Activated CD4-positive, alpha-beta T cell treated with anti-CD3 and anti-CD28 coated beads, Interleukin-10, Interleukin-2, amounts not matched to agents 100 ng/mL and 50 ng/mL, durations not matched to agents 16 hours and 8 hours (primary cell): ENCODE measurements around the gene CAPSL.
A peak's percentile ranks its signal among the peaks of the same experiment; 100 is the strongest.
"Not testable (repeated sequence)": the region's sequence is repeated elsewhere in the genome, so short reads cannot be mapped to it uniquely, and the experiment has no call there.

Experiments used
- DNase-seq: peaks from one replicate; pipeline ENCODE4 v3.0.0-alpha.2; 2020

The CAPSL gene

GRCh38 chr5:35904443-35905132 is 33.8 kb downstream of the CAPSL start:
- DNase-seq: peak; percentile 87

- DNase-seq: peak; percentile 83
Observed at GRCh38 chr5:35903631-35904203, 34.7 kb downstream of the CAPSL start.

- DNase-seq: peak; percentile 93
Observed at GRCh38 chr5:35902046-35902672, 36.3 kb downstream of the CAPSL start.

- DNase-seq: no peak
Observed at GRCh38 chr5:35900972-35901695, 37.3 kb downstream of the CAPSL start.

GRCh38 chr5:35899800-35900199 is 38.6 kb downstream of the CAPSL start:
- peak; percentile 59 for DNase-seq

GRCh38 chr5:35898952-35899660 is 39.3 kb downstream of the CAPSL start:
- DNase-seq: no peak

GRCh38 chr5:35894131-35894530 is 44.3 kb downstream of the CAPSL start:
- no peak for DNase-seq

- DNase-seq: not testable (repeated sequence)
Observed at GRCh38 chr5:35892799-35893198, 45.6 kb downstream of the CAPSL start.

GRCh38 chr5:35890021-35891020 is 48.1 kb downstream of the CAPSL start:
- no peak for DNase-seq

- no peak for DNase-seq
Observed at GRCh38 chr5:35887321-35888100, 50.9 kb downstream of the CAPSL start.

- no peak for DNase-seq
Observed at GRCh38 chr5:35886381-35886780, 52.0 kb downstream of the CAPSL start.

GRCh38 chr5:35884773-35885172 is 53.6 kb downstream of the CAPSL start:
- DNase-seq: no peak

GRCh38 chr5:35884191-35884769 is 54.1 kb downstream of the CAPSL start:
- DNase-seq: peak; percentile 75

- no peak for DNase-seq
Observed at GRCh38 chr5:35881758-35882157, 56.7 kb downstream of the CAPSL start.

GRCh38 chr5:35880156-35880555 is 58.3 kb downstream of the CAPSL start:
- DNase-seq: no peak

GRCh38 chr5:35879649-35880048 is 58.8 kb downstream of the CAPSL start:
- DNase-seq: no peak

GRCh38 chr5:35879096-35879495 is 59.3 kb downstream of the CAPSL start:
- no peak for DNase-seq

GRCh38 chr5:35878079-35878478 is 60.3 kb downstream of the CAPSL start:
- DNase-seq: no peak

GRCh38 chr5:35877655-35878054 is 60.8 kb downstream of the CAPSL start:
- no peak for DNase-seq

GRCh38 chr5:35876922-35877321 is 61.5 kb downstream of the CAPSL start:
- DNase-seq: no peak
